Stimulated activated naive CD8-positive, alpha-beta T cell treated with anti-CD3 and anti-CD28 coated beads, Interleukin-15, Interleukin-2, amounts not matched to agents 100 ng/mL and 50 ng/mL, for 24 hours (primary cell): ENCODE results near the gene VN1R5.

ENCODE experiments used
- H3K27ac Mint-ChIP-seq: one replicate; pipeline ENCODE4 v1.8.0; 2021; ENCODE audit warnings: mild to moderate bottlenecking, mixed read lengths
- H3K27me3 Mint-ChIP-seq: one replicate; pipeline ENCODE4 v1.8.0; 2021; ENCODE audit warnings: mixed read lengths
- H3K36me3 Mint-ChIP-seq: one replicate; pipeline ENCODE4 v1.8.0; 2021; ENCODE audit warnings: low read depth, mixed read lengths
- H3K4me1 Mint-ChIP-seq: one replicate; pipeline ENCODE4 v1.8.0; 2021; ENCODE audit warnings: low read depth, mixed read lengths
- H3K4me3 Mint-ChIP-seq: one replicate; pipeline ENCODE4 v1.8.0; 2021; ENCODE audit warnings: mild to moderate bottlenecking, mixed read lengths
- H3K9me3 Mint-ChIP-seq: one replicate; pipeline ENCODE4 v1.8.0; 2021; ENCODE audit warnings: mixed read lengths

The VN1R5 gene

GRCh38 chr1:247304031-247304430, 48.2 kb downstream of the VN1R5 start:
- Mint-ChIP-seq H3K27me3 (no peaks in the 10 kb centered on the region), H3K4me3 (no peak overlapping the region), H3K9me3 (no peaks in the 10 kb centered on the region), H3K27ac (no peak overlapping the region), H3K4me1 (no peaks in the 10 kb centered on the region), H3K36me3 (peaks cover 78% of the 10 kb centered on the region)
